HG02588 (cell line): Measurements from ENCODE around the gene PCK2.
A peak's percentile ranks its signal among the peaks of the same experiment; 100 is the strongest.
"Not testable (repeated sequence)": the region's sequence is repeated elsewhere in the genome, so short reads cannot be mapped to it uniquely, and the experiment has no call there.

Source experiments
- ATAC-seq: cut with Tn5 transposase; IDR thresholded peaks from one replicate; pipeline ENCODE4 v1.9.1; 2021; ENCODE audit warnings: mild to moderate bottlenecking, moderate library complexity; ENCODE audit not compliant: unreplicated experiment

PCK2 gene

DNA sequence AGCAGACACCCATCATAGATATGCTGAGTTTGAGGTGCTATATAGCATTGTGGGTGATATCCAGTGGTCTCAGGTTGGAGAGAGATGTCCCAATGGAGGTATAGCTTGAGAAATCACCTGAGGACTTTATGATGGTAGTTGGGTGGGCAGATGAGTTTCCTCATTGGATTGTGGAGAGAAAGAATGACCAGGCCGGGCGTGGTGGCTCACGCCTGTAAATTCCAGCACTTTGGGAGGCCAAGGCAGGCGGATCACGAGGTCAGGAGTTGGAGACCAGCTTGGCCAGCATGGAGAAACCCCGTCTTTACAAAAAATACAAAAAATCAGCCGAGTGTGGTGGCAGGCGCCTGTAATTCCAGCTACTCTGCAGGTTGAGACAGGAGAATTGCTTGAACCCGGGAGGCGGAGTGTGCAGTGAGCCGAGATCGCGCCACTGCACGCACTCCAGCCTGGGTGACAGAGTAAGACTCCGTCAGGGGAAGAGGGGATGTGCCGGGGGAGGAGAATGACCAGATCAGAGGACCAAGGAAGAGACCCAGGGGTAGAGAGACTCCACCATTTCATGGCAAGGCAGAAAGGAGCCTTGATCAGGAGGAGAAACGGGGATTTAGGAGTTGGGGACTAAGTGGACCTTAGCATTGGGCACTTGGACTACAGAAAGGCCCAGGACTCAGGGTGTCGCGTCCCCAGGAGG is 757 bp upstream of the PCK2 start:
- ATAC-seq = no peak

- no peak for ATAC-seq
These were observed 745 bp downstream of the PCK2 start for GRCh38 chr14:24094841-24095270.

DNA sequence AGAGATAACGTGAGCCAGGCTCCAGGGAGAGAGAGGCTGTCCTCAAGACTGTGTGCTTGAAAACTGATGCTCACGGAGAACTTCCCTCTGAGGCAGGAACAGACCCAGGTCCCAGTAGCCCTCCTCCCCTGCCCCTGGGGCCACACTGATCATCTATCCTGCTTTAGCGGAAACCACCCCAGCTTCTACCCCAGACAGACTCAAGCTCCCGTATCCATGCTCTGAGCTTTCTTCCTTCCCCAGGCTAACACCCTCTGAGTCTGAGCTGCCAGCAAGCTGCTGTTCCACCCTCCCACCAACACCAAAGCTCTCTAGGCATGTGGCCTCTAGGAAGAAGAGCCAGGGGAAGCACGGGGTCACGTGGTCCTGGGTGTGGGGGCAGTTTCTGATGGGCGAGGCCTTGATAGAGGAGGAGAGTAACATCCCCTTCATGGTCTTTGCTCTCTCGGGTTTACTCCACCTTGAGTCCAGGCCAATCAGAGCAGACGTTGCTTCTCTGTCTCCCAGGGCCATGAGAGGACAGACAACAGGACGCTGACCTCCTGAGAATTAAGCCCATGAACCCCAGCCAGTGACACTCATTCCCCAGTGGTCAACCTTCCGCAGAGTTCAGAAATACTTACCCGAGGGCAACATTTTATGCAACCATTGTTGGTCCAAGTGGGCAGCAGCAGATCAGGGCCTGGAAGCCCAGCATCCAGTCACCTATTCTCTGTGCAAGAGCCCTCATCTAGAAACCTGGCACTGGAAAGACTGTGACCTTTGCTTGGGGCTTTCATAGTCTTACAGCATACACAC is 1.4 kb downstream of the PCK2 start:
- ATAC-seq = peak; percentile 53

GRCh38 chr14:24096545-24097181 is 2.6 kb downstream of the PCK2 start:
- ATAC-seq = no peak

GRCh38 chr14:24098229-24098926 is 4.3 kb downstream of the PCK2 start:
- no peak for ATAC-seq

GRCh38 chr14:24098927-24099813 is 5.1 kb downstream of the PCK2 start:
- ATAC-seq = no peak

- no peak for ATAC-seq
These were observed 6.3 kb downstream of the PCK2 start for GRCh38 chr14:24100197-24100981.

DNA sequence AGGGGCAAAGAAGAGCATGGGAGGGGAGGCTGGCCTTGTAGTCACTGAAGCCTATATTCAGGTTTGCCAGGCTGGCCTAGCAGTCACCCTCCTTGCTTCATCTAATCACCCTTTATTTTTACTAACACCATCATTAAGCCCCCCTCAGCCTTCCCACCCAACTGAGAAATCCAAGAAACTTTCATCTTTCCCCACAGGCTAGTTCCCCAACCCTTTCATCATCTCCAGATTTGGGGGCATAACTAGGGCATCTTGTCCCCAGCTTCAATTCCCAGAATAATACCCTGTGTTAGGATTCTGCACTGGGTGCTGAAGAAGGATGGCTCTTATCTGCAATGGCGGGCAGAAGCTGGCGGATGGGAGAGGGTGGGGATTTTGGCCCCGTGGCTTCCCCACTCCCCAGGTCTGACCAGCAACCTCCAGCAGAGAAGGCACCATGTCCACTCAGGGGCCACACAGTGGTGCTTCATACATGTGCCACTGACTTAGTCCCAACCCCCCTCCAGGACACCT is 6.9 kb downstream of the PCK2 start:
- ATAC-seq = no peak

- no peak for ATAC-seq
These were observed 8.4 kb downstream of the PCK2 start for GRCh38 chr14:24102357-24103048.

- no peak for ATAC-seq
These were observed 9.3 kb downstream of the PCK2 start for GRCh38 chr14:24103451-24103850.

- not testable (repeated sequence) for ATAC-seq
These were observed 11.6 kb downstream of the PCK2 start for GRCh38 chr14:24105609-24106239.

- ATAC-seq = no peak
These were observed 12.7 kb downstream of the PCK2 start for GRCh38 chr14:24106672-24107271.

GRCh38 chr14:24108336-24108874 is 14.3 kb downstream of the PCK2 start:
- peak; percentile 32 for ATAC-seq

GRCh38 chr14:24110060-24110459 is 15.9 kb downstream of the PCK2 start:
- ATAC-seq = no peak

- ATAC-seq = no peak
These were observed 16.4 kb downstream of the PCK2 start for GRCh38 chr14:24110523-24110922.

DNA sequence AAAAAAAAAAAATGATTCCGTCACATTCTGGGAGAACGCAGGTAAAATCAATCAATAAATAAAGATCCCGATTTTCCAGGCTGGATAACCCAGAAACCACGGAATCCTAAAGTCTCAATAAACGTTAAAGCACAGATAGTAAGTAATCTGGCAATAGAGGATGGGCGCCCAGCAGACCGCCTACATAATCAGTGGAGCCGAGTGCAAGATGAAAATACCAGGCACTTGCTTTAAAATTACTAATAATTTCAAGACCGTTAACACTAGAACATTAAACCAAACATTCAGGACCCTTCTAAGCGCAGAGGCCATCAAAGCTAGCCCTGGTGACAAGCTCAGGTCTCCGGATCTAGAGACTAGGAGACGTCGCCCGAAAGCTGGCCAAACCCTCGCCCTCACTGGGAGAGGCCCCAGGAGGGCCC is 19.3 kb downstream of the PCK2 start:
- ATAC-seq = no peak

- peak; percentile 24 for ATAC-seq
These were observed 19.9 kb downstream of the PCK2 start for GRCh38 chr14:24113801-24114531.
